Nucleus accumbens (tissue), 56 donors: ENCODE results near the gene BCL11A.
A peak's percentile ranks its signal among the peaks of the same experiment; 100 is the strongest.

ENCODE experiments used
- DNase-seq, 56 donors: peaks; one replicate each; lab custom pipeline; 2025; lab: John Stamatoyannopoulos, UW

BCL11A gene

GRCh38 chr2:60492548-60492947 is 60.9 kb downstream of the BCL11A start:
- DNase-seq: no peak

GRCh38 chr2:60490848-60491247 is 62.6 kb downstream of the BCL11A start:
- DNase-seq: no peak

GRCh38 chr2:60490441-60490840 is 63.0 kb downstream of the BCL11A start:
- no peak for DNase-seq

GRCh38 chr2:60489289-60489688 is 64.2 kb downstream of the BCL11A start:
- no peak for DNase-seq

- DNase-seq: no peak
These were observed 65.2 kb downstream of the BCL11A start for GRCh38 chr2:60488291-60488690.

GRCh38 chr2:60487174-60487573 is 66.3 kb downstream of the BCL11A start:
- no peak for DNase-seq

GRCh38 chr2:60486551-60486950 is 66.9 kb downstream of the BCL11A start:
- no peak for DNase-seq

- no peak for DNase-seq
These were observed 67.4 kb downstream of the BCL11A start for GRCh38 chr2:60486067-60486466.

- no peak for DNase-seq
These were observed 67.9 kb downstream of the BCL11A start for GRCh38 chr2:60485550-60485949.

- DNase-seq: no peak
These were observed 68.4 kb downstream of the BCL11A start for GRCh38 chr2:60485055-60485454.

- DNase-seq: peak in 5 of 56 donors; percentile 4 to 10 (median 8)
These were observed 69.3 kb downstream of the BCL11A start for GRCh38 chr2:60484133-60484645.

- no peak for DNase-seq
These were observed 70.1 kb downstream of the BCL11A start for GRCh38 chr2:60483401-60483800.

GRCh38 chr2:60482222-60482621 is 71.2 kb downstream of the BCL11A start:
- no peak for DNase-seq

GRCh38 chr2:60481257-60481656 is 72.2 kb downstream of the BCL11A start:
- no peak for DNase-seq

GRCh38 chr2:60480089-60480773 is 73.2 kb downstream of the BCL11A start:
- DNase-seq: no peak

GRCh38 chr2:60479226-60480088 is 74.0 kb downstream of the BCL11A start:
- DNase-seq: no peak

- DNase-seq: no peak
These were observed 74.8 kb downstream of the BCL11A start for GRCh38 chr2:60478660-60479059.

- DNase-seq: no peak
These were observed 77.1 kb downstream of the BCL11A start for GRCh38 chr2:60476206-60476954.

- DNase-seq: no peak
These were observed 78.2 kb downstream of the BCL11A start for GRCh38 chr2:60475123-60475830.

GRCh38 chr2:60474301-60474700 is 79.2 kb downstream of the BCL11A start:
- DNase-seq: no peak
